Stimulated activated CD8-positive, alpha-beta memory T cell treated with anti-CD3 and anti-CD28 coated beads, Interleukin-7, amount 100 ng/mL, for 48 hours (primary cell): Measurements from ENCODE around the gene BICD2.
"Not testable (repeated sequence)": the region's sequence is repeated elsewhere in the genome, so short reads cannot be mapped to it uniquely, and the experiment has no call there.

Experiments
- DNase-seq, 2 donors: peaks; one replicate each; pipeline ENCODE4 v3.0.0-alpha.2; 2020; ENCODE audit warnings: low read depth in 1 of 2; ENCODE audit errors: extremely low read depth in 1 of 2

BICD2 gene

GRCh38 chr9:92771309-92771708 lies 6.7 kb upstream of the BICD2 start:
- no peak for DNase-seq

DNA sequence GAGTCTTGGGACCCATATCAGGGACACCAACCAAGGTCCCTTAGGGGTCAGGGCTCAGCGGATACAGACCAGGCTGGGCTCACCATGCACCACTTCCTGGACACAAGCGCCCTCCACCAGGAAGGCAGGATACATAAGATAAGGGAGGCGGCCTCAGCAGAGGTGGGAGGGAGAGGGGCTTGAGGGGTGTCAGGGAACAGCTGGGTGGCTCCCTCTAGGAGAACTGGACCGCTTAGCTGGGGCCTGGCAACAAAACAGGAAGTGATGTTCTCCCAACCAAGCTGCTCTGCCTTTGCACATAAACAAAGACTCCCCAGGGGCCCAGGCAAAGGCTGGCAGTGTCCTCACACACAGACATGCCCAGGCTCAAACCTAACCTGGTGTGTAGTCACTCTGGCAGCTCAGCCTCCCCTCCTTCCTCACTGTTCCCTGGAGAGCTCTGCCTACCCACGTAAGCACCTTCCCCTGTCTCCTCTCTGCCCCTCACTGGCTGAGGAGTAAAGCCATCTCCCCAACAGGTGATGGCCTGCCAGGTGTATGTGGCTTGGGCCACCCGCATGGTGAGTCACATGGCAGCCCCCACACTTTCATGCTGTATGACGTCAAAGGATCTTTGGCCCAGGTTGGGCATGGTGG lies 5.8 kb upstream of the BICD2 start:
- no peak for DNase-seq

DNA sequence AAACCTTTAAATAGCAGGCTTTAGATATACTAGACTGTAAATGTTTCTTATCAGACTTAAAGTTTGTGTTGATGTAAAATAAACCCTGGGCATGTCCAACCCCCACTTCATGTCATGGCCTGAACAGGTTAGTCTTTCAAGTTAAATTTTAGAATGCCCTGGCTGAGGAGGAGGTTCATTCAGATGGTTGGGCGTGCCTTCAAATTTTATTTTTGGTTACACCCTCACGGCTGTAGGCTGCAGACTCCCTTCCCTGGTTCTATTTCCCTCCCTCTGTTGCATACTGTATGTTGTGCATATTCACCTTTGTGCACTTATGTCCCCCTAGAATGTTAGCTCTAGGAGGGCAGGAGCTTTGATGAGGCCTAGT lies 5.3 kb upstream of the BICD2 start:
- no peak for DNase-seq

DNA sequence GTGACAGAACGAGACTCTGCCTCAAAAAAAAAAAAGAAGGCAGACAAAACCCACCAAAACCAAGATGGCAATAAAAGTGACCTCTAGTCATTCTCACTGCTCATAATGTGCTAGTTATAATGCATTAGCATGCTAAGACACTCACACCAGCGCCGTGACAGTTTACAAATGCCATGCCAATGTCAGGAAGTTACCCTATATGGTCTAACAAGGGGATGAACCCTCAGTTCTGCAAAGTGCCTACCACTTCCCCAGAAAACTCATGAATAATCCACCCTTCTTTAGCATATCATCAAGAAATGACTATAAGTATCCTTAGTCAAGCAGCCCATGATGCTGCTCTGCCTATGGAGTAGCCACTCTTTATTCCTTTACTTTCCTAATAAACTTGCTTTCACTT lies 4.7 kb upstream of the BICD2 start:
- DNase-seq: no peak

- DNase-seq: not testable (repeated sequence)
Observed at GRCh38 chr9:92768816-92769215, 4.2 kb upstream of the BICD2 start.

- DNase-seq: no peak
Observed at GRCh38 chr9:92767066-92768054, 2.7 kb upstream of the BICD2 start.

DNA sequence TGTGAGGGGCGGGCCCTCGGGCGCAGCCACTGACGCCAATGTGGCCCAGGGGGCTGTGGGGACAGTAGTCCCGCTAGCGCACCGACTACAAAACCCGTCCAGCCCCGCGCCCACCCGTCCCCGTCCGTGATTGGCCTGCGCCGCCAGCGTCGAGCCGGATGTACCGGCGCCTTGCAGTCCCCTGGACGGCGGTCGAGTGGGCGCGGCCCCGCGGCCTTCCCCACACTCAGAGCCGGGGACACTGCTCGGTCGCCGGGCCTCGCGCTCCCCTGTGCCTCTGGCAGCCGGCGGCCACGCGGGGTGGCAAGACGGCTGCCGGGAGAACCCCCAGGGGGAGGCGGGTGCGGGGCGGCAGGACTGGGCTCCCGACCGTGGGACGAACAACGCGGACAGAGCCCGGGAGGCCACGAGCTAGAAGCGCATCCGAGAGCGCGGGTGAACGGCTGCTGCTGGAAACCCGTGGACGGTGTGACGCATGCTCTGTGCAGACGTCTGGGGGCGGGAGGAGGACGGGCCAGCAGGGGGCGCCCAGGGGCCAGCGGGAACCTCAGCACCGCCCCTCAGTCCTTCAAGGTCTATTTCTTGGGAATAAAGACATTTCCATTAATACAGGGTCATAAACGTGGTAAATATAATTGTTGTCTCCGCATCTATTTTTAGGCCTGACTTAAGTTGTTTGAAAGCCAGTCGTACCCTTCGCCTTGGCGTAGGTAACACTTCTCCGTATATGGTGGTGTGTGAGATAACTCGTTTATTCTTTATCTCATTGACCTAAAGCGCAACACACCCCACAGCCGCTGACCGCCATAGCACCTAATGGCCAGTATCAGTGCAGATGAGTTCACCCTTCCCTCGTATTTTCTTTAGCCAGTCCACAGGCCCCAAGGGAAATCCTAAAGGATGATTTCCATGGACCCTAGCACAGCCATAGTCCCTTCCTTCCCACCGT lies 629 bp upstream of the BICD2 start:
- peak; percentile 97 for DNase-seq

- DNase-seq: peak in 1 of 2 donors; percentile 27
Observed at GRCh38 chr9:92763721-92764380, 782 bp downstream of the BICD2 start.

- DNase-seq: no peak
Observed at GRCh38 chr9:92762781-92763708, 1.6 kb downstream of the BICD2 start.

- DNase-seq: no peak
Observed at GRCh38 chr9:92762196-92762595, 2.4 kb downstream of the BICD2 start.

DNA sequence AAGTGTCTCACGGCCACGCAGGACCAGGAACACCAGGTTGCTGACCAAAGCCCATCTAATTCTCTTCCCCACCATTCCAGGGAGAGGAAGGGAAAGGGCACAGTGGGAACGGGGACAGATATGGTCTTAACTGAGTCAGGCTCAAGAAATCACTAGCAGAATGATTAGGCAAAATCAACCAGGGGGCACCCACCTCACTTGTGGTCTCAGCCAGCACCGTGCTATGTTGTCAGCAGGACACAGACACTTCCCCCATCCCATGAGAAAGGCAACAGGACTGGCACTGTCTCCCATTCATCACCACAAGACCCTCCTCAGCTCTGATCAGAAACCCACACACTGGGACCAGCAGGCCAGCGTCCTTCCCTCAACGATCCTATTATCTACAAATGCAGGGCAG lies 2.9 kb downstream of the BICD2 start:
- no peak for DNase-seq

- DNase-seq: no peak
Observed at GRCh38 chr9:92760494-92760893, 4.1 kb downstream of the BICD2 start.

DNA sequence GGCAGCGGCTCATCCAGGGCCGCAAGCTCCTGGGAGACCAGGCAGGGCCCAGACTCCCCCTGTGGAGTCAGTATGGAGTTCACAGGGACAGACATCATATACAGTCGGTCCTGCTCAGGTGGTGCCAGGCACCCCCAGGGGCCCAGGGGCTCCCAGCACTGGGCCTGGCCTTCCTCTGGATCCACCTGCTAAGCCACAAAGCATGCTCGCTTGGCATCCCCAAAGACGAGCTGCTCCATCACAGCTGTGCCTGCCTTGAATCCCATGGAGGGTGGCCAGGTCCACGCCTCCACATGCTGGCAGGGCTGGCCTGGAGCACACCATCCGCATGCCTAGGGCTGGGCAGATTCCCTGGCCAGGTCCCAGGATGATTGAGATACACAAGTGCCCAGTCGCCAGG lies 4.6 kb downstream of the BICD2 start:
- DNase-seq: no peak

GRCh38 chr9:92759446-92759845 lies 5.2 kb downstream of the BICD2 start:
- no peak for DNase-seq

- no peak for DNase-seq
Observed at GRCh38 chr9:92756792-92757191, 7.8 kb downstream of the BICD2 start.

DNA sequence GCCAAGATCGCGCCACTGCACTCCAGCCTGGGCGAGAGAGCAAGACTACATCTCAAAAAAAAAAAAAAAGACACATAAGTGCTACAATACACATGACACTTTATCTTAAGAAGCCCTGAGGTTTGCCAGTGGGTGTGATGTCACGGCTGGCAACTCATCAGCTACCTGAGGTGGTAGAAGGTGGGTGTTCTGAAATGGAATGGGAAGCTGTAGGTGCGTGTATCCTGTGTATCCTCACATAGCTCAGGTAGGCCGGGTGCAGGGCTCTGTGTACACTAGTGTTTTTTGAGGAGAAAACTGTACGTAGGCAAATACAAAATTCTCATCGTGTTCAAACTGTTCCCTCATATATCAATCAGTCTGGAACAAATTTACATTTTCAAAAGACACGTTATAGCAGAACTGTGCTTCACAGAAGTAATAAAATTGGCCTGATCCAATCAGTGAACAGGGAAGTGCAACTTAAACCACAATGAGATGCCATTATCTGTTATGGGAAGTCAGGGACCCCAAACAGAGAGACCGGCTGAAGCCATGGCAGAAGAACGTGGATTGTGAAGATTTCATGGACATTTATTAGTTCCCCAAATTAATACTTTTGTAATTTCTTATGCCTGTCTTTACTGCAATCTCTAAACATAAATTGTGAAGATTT lies 10.4 kb downstream of the BICD2 start:
- DNase-seq: no peak

- DNase-seq: no peak
Observed at GRCh38 chr9:92752812-92753404, 11.7 kb downstream of the BICD2 start.

DNA sequence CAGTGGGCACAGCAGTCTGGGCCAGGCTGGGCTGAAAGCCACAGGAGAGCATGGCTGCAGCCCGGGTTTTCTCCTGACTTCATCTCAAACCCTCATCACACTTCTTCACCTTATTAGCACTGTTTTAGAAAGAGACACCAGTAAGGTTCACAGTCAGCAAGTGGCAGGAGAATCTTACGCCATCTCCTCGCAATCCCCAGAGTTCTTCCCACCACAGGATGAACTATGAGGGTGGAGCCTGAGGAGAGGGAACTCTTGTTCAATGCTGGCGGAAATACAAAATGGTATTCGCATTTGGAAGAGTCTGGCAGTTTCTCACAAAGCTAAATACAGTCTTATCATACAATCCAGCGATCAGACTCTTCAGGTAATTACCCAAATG lies 14.7 kb downstream of the BICD2 start:
- no peak for DNase-seq
